IPS-18c (cell line): ENCODE results near the gene NOTCH2.

Experiments
- H3K4me3 ChIP-seq: 2 replicates; pipeline ENCODE4 v1.7.0; 2013; ENCODE audit warnings: low read depth, mild to moderate bottlenecking, low read length, moderate library complexity; ENCODE audit not compliant: insufficient read depth
- H3K9me3 ChIP-seq: one replicate; pipeline ENCODE4 v1.6.1; 2013; ENCODE audit warnings: mild to moderate bottlenecking, low read length, moderate library complexity; ENCODE audit not compliant: control insufficient read depth, insufficient read depth

The NOTCH2 gene

DNA sequence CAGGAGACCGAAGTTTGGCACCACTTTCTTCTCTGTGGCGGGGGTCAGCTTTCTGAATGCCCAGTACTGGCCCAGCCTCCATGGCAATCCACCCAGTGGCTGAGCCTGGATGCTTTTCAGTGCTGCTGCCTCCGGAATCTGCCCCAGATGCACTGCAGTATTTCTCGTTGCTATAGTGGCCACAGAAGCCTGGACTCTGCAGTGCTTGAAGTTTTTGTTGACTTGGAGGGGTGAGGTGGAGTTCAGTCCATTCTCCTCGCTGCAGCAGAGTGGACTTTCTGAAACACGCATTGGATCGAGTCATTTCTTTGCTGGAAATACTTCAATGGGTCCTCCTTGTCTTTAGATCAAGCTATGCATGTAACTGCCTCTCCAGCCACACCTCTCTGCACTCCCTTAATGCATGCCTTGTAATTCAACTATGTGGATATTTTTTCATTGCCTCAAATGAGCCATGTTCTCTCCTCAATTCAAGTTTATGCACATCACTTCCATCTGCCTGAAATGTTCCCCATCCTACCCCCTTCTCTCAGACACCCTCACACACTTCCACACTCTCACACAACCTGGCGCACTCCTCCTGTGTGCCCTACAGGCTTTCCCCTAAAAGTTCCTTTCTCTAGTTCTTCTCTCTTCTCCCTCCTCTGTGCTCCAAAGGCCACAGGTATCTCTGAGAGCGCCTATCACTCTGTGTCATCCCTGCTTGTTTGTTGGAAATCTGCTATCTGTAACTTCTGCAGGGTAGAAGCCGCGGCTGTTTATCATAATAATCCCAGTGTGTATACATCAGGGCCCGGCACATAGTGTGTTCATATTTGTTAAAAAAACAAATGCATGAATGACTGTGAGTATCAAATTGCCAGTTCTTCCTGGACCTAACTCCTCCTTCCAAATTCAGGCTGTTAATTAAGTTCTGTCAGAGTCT is 189.7 kb downstream of the NOTCH2 start:
- Histone ChIP-seq H3K9me3 (no peaks in the 10 kb centered on the region), H3K4me3 (no peak overlapping the region)

DNA sequence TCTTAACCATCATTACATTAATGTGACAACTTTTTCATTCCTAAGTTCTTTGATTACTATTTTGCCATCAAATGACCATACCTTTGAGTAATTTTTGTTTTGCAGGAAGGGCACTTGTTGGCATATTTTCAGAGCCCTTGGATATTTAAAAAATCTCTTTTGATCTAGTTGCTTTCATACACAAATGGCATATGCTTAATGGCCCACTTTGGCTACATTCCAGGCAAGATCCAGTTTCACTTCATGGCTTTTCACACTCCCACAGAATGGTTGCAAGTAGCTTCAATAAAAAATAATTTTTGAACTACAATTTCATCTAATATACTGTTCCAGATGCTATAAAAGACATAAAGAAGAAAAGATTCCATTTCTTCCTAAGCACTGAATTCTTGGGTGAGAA is 191.3 kb downstream of the NOTCH2 start:
- Histone ChIP-seq H3K4me3 (no peak overlapping the region), H3K9me3 (no peaks in the 10 kb centered on the region)

DNA sequence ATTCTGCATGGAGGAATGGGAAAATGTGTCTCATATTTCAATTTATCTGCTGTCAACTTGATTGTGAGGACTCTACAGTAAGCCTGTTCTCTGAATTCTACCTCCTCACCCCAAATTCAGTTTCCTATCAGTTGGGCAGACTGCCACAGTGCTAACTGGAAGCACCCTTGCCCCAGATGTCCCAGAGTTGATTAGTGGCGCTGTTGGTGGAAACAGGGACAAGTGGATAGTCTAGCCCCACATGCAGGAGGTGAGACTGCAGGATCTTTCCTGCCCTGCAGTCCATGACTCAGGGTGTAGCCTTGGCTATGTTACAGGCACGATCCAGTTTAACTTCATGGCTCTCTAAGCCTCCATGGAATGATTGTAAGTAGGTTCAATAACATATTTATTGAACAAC is 195.3 kb downstream of the NOTCH2 start:
- no peak overlapping the region for H3K4me3 ChIP-seq
- no peaks in the 10 kb centered on the region for H3K9me3 ChIP-seq

DNA sequence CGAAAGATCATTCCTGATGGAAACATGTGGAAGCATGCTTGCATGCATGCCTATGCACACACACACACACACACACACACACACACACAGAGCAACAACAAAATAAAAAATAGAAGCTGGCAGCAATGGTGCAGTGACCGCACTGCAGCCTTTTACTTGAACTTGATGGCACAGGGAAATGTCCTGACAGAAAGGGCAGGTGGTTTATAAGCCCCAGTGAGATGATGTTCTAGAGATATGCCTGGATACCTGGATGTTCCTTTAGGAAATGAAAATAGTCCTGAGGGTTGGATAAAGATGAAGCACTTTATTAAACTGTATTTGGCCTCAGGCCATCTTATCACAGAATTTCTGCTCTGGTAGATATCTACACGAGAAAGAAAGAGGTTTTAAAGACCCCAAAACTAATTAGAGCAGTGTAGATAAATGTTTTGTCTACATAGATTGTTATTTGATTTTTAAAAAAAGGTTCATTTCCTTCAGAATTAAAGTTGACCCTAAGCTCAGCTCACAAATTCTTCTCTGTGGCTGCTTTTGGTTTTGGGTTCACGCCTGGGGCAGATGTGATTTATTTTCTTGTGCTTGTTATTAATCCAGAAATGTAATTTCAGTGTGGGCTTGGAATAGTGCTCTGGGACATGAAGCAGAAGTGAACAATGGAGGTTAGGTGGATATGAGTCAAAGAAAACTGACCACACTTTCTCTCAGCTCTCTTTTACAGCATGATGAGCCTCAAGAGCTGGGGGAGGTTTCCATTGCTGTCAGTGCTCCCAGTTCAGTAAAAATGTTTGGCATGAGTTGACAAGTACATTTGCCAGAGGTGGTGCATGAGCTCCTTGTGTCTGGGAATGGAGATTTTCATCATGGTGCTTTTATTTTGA is 196.1 kb downstream of the NOTCH2 start:
- Histone ChIP-seq H3K9me3 (no peaks in the 10 kb centered on the region), H3K4me3 (no peak overlapping the region)

DNA sequence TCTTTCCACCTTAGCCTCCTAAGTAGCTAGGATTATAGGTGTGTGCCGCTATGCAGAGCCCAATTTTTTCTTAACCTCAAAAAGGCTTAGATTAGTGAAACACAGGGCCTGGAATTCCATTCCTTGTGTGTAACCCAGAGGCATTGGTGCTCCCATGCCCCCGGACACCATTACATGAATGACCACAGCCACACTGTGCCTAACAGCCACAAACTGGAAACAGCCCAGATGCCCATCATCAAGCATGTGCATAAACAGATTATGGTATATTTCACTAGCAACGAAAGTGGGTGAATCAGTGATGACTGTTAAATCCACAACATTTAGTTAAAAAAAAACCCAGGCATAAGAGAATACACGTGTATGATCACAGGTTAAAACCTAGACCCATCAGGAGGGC is 197.6 kb downstream of the NOTCH2 start:
- H3K4me3 ChIP-seq, result no peak overlapping the region
- no peaks in the 10 kb centered on the region for H3K9me3 ChIP-seq

DNA sequence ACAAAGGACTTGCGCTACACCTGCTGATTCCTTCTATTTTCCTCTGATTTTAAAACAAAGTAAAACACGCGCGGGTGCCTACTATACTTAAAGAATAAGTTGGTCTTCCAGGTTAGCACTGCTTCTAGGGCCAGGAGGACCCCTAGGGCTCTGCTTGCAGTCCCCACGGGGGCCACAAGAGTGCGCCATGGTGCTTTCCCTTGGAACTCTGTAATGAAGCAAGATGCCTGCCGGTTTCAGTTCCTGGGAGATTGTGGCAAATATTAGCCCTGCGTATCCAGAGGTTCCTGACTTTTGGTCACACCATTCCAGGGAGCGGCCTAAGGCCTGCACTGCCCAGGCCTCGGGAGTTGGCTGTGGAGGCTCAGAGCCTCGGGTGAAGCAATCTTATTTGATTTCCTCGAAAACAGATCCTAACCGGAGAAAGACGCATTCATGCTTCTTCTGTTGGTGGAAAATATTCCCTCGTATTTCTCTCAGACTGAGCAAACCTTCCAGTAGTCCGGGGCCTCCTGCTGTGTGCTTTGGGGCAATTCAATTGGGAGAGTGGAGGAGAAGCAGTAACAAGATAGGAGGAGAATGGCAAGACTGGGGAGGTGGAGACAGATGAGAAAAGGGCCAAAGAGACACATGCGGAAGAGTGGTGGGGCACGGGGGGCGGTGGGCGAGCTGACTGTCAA is 198.4 kb downstream of the NOTCH2 start:
- Histone ChIP-seq H3K4me3 (no peak overlapping the region), H3K9me3 (no peaks in the 10 kb centered on the region)

DNA sequence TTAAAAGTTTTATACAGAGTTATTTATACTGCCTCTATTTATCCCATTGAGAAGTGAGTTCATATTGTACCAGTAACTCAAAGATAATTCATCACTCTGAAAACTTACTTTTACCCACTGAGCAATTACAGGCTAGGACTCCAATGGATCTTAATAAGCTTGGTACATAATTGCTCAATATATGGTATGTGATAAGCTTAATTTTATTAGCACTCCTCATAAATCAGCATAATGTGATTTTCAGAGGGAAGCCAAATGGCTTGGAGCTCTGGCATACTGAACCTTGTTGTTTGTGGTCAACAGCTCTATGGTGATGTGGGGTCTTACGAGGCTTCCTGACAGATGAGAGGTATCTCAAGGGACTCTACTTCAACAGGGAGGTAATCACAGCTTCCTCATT is 199.5 kb downstream of the NOTCH2 start:
- H3K4me3 ChIP-seq, result no peak overlapping the region
- no peaks in the 10 kb centered on the region for H3K9me3 ChIP-seq

DNA sequence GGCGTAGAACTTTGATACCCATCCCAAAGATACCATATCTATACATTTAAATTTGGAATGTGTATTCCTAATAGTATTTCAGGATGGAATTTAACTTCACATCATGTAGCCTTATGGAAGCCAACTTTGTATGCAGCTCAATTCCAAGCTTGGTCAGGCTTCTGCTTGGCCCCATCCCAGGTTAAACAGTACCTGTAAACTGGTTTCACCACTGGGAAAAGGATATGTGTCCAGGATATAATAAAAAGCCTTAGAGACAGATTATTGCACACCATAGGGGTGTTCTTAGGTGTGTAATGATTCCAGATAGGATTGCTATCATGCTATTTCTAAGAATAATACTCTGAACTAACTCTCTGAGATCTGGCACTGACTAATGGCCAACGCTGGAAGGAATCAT is 201.3 kb downstream of the NOTCH2 start:
- Histone ChIP-seq H3K4me3 (no peak overlapping the region), H3K9me3 (no peaks in the 10 kb centered on the region)

DNA sequence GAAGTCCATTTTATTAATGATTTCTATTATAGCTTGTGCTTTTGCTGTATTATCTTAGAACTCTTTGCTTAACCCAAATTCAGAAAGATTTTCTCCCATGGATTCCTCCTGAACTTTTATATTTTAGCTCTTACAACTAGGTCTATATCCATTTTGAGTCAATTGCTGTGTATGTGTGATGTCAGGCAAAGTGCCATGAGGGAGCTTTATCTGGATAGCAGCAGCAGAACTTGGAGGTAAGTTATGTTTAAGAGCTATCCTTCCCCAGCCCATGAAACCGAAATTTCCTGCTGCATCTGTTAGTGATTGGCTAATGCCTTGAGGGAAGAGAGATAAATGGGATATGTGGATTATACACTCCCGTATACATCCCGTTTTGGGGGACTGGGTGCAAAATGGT is 203.0 kb downstream of the NOTCH2 start:
- no peaks in the 10 kb centered on the region for H3K9me3 ChIP-seq
- H3K4me3 ChIP-seq, result no peak overlapping the region

DNA sequence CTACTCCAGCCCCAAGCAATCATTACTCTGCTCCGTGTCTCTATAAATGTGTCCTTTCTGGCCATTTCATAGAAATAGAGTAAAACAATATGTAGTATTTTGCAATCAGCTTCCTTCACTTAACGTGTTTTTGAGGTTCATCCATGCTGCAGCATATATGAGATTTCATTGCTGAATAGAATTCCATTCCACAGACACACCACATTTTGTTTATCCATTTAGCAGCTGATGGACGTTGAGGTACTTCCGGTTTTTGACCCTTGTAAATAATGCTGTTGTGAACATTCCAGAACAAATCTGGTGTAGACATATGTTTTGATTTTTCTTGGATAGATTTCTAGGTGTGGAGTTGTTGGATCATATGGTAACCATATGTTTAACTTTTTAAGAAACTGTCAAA is 203.8 kb downstream of the NOTCH2 start:
- Histone ChIP-seq H3K4me3 (no peak overlapping the region), H3K9me3 (no peaks in the 10 kb centered on the region)

DNA sequence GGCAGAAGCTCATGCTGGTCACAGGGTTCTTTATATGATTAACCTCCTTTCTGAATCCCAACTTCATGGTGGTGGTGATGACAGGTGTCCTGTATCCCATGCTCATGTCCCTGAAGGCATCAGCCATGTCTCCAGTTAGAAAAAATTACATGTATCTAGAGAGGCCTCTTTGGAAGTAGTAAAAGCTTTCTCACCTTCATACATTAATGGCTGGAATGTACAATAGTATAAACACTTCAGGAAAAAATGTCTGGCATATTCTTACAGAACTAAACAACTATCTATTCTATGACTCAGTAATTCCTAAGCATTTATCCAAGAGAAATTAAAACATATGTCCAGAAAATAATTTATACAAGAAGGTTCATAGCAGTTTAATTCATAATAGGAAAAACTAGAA is 207.2 kb downstream of the NOTCH2 start:
- H3K9me3 ChIP-seq, result no peaks in the 10 kb centered on the region
- no peak overlapping the region for H3K4me3 ChIP-seq
